ENCODE data around the gene GLB1L3.
"Not testable (repeated sequence)": the region's sequence is repeated elsewhere in the genome, so short reads cannot be mapped to it uniquely, and the experiment has no call there.

The GLB1L3 gene

GRCh38 chr11:134282121-134283045 is 6.2 kb downstream of the GLB1L3 start:
- TF ChIP-seq CTCF (IDR thresholded peaks at IDR 0.05; ENCODE audit: insufficient read depth, low read depth, low read length, missing control alignments) = no peak
- no peak overlapping the region for H3K4me3 ChIP-seq (ENCODE audit: low read depth, low read length)
- DNase-seq (ENCODE audit: low read depth) = no peak

- no peak for DNase-seq (ENCODE audit: low read depth)
- TF ChIP-seq CTCF (IDR thresholded peaks at IDR 0.05; ENCODE audit: insufficient read depth, low read depth, low read length, missing control alignments) = no peak
- no peak overlapping the region for H3K4me3 ChIP-seq (ENCODE audit: low read depth, low read length)
Measured at GRCh38 chr11:134283461-134284230, 7.5 kb downstream of the GLB1L3 start.

GRCh38 chr11:134284349-134284748 is 8.2 kb downstream of the GLB1L3 start:
- H3K4me3 ChIP-seq (ENCODE audit: low read depth, low read length); DNase-seq (ENCODE audit: low read depth): not testable (repeated sequence)

GRCh38 chr11:134287561-134287960 is 11.4 kb downstream of the GLB1L3 start:
- TF ChIP-seq CTCF (IDR thresholded peaks at IDR 0.05; ENCODE audit: insufficient read depth, low read depth, low read length, missing control alignments) = no peak
- no peak for DNase-seq (ENCODE audit: low read depth)

GRCh38 chr11:134288486-134288885 is 12.3 kb downstream of the GLB1L3 start:
- H3K4me3 ChIP-seq (ENCODE audit: low read depth, low read length) = no peak overlapping the region

More at GRCh38 chr11:134287561-134287960, 11.4 kb downstream of the GLB1L3 start:
- no peak overlapping the region for H3K4me3 ChIP-seq (ENCODE audit: low read depth, low read length)

GRCh38 chr11:134289167-134289566 is 13.0 kb downstream of the GLB1L3 start:
- H3K4me3 ChIP-seq (ENCODE audit: low read depth, low read length) = no peak overlapping the region
- no peak for DNase-seq (ENCODE audit: low read depth)
- no peak for TF ChIP-seq CTCF (IDR thresholded peaks at IDR 0.05; ENCODE audit: insufficient read depth, low read depth, low read length, missing control alignments)

More at GRCh38 chr11:134288486-134288885, 12.3 kb downstream of the GLB1L3 start:
- no peak for TF ChIP-seq CTCF (IDR thresholded peaks at IDR 0.05; ENCODE audit: insufficient read depth, low read depth, low read length, missing control alignments)
- no peak for DNase-seq (ENCODE audit: low read depth)

- TF ChIP-seq CTCF (IDR thresholded peaks at IDR 0.05; ENCODE audit: insufficient read depth, low read depth, low read length, missing control alignments) = no peak
- no peak for DNase-seq (ENCODE audit: low read depth)
- no peak overlapping the region for H3K4me3 ChIP-seq (ENCODE audit: low read depth, low read length)
Measured at GRCh38 chr11:134289789-134290188, 13.6 kb downstream of the GLB1L3 start.

All from GM12865 (cell line).